GM23338 (cell line): ENCODE results near the gene NRG3. TPM values are rescaled to one million over a fixed set of nuclear protein-coding genes. Genes with fewer than 3 reads are reported as not detected.

Experiments
- ATAC-seq: fragments of 200-7000 bp; cut with Tn5 transposase; 3 replicates; pipeline ENCODE4 v1.9.1; 2020
- DNase-seq: peaks from one replicate; pipeline ENCODE4 v3.0.0-alpha.2; 2015; ENCODE audit warnings: low spot score
- H2AFZ ChIP-seq: fragments of 200-600 bp; sonication (generic); 2 replicates; pipeline ENCODE4 v1.8.0; 2016; ENCODE audit warnings: antibody characterized with exemption, mild to moderate bottlenecking, moderate library complexity
- H3F3A ChIP-seq: fragments of 200-600 bp; sonication (generic); replicated peaks from 2 replicates; pipeline ENCODE4 v1.8.0; 2017; ENCODE audit warnings: antibody characterized with exemption, mixed run types, low read depth
- H3K27ac ChIP-seq: fragments of 200-600 bp; sonication (generic); 2 replicates; pipeline ENCODE4 v1.6.1; 2016; ENCODE audit warnings: low read depth
- H3K27me3 ChIP-seq: fragments of 200-600 bp; sonication (generic); 2 replicates; pipeline ENCODE4 v1.8.0; 2016; ENCODE audit warnings: mild to moderate bottlenecking, mixed run types, moderate library complexity; ENCODE audit not compliant: insufficient read depth
- H3K36me3 ChIP-seq: fragments of 200-600 bp; sonication (generic); 2 replicates; pipeline ENCODE4 v1.8.0; 2016; ENCODE audit warnings: mild to moderate bottlenecking; ENCODE audit not compliant: insufficient read depth
- H3K4me1 ChIP-seq: fragments of 200-600 bp; sonication (generic); 2 replicates; pipeline ENCODE4 v1.8.0; 2016; ENCODE audit warnings: mild to moderate bottlenecking, moderate library complexity; ENCODE audit not compliant: insufficient read depth
- H3K4me2 ChIP-seq: fragments of 200-600 bp; sonication (generic); 2 replicates; pipeline ENCODE4 v1.7.1; 2017; ENCODE audit warnings: mixed run types
- H3K4me3 ChIP-seq: fragments of 200-600 bp; sonication (generic); 2 replicates; pipeline ENCODE4 v1.6.1; 2016; ENCODE audit warnings: mixed run types
- H3K79me2 ChIP-seq: fragments of 200-600 bp; sonication (generic); replicated peaks from 2 replicates; pipeline ENCODE4 v1.8.0; 2017; ENCODE audit warnings: mild to moderate bottlenecking; ENCODE audit not compliant: insufficient read depth
- H3K9me2 ChIP-seq: fragments of 200-600 bp; sonication (generic); 2 replicates; pipeline ENCODE4 v1.8.0; 2017; ENCODE audit not compliant: insufficient read depth
- H4K20me1 ChIP-seq: fragments of 200-600 bp; sonication (generic); replicated peaks from 2 replicates; pipeline ENCODE4 v1.8.0; 2017; ENCODE audit warnings: mild to moderate bottlenecking; ENCODE audit not compliant: insufficient read depth
- H3K27ac Mint-ChIP-seq: 2 replicates; pipeline ENCODE4 v1.8.0; 2020; ENCODE audit warnings: inconsistent platforms, mild to moderate bottlenecking, moderate library complexity, mixed read lengths
- H3K27me3 Mint-ChIP-seq: 3 replicates; pipeline ENCODE4 v1.8.0; 2022; ENCODE audit warnings: low read depth, mild to moderate bottlenecking, moderate library complexity, mixed read lengths, inconsistent platforms; ENCODE audit not compliant: insufficient read depth, poor library complexity
- H3K36me3 Mint-ChIP-seq: 3 replicates; pipeline ENCODE4 v1.8.0; 2021; ENCODE audit warnings: low read depth, mild to moderate bottlenecking, inconsistent platforms, moderate library complexity, mixed read lengths
- H3K4me1 Mint-ChIP-seq: 3 replicates; pipeline ENCODE4 v1.8.0; 2020; ENCODE audit warnings: mild to moderate bottlenecking, inconsistent platforms, mixed read lengths
- H3K4me3 Mint-ChIP-seq: 3 replicates; pipeline ENCODE4 v1.8.0; 2021; ENCODE audit warnings: moderate library complexity, mild to moderate bottlenecking, inconsistent platforms, mixed read lengths
- H3K9me3 Mint-ChIP-seq: 3 replicates; pipeline ENCODE4 v1.8.0; 2020; ENCODE audit warnings: moderate library complexity, mild to moderate bottlenecking, inconsistent platforms, mixed read lengths
- EZH2 ChIP-seq: fragments of 200-600 bp; sonication (generic); IDR thresholded peaks from one replicate; pipeline ENCODE4 v1.8.0; 2017; ENCODE audit warnings: antibody characterized with exemption, mild to moderate bottlenecking, low read depth; ENCODE audit not compliant: unreplicated experiment
- EZH2phosphoT487 ChIP-seq: fragments of 200-600 bp; sonication (generic); IDR thresholded peaks from one replicate; pipeline ENCODE4 v1.8.1; 2018; ENCODE audit warnings: antibody characterized with exemption; ENCODE audit not compliant: unreplicated experiment
- JUNB ChIP-seq: IDR thresholded peaks from one replicate; pipeline ENCODE4 v1.6.1; 2016; ENCODE audit warnings: antibody characterized with exemption; ENCODE audit not compliant: unreplicated experiment
- NANOG ChIP-seq: IDR thresholded peaks from 2 replicates; pipeline ENCODE4 v1.6.1; 2016; ENCODE audit warnings: antibody characterized with exemption, borderline replicate concordance
- STAT1 ChIP-seq: IDR thresholded peaks from one replicate; pipeline ENCODE4 v1.6.1; 2016; ENCODE audit warnings: antibody characterized with exemption; ENCODE audit not compliant: unreplicated experiment
- polyA plus RNA-seq: library from polyadenylated mRNA; unstranded; fragments of >200 nt; fragmentation: Nextera tagmentation; extraction: Ambion mirVana; gene quantifications from 2 replicates; pipeline ENCODE4 v1.2.1, GENCODE V29; 2016
- total RNA-seq: library from RNA; depleted of rRNA; stranded (reverse); fragments of >200 nt; shearing (Covaris generic); gene quantifications from 2 replicates; pipeline ENCODE4 v1.2.3, GENCODE V29; 2014
- TF ChIP-seq, protein P1 (sequence below), 2 experiments: fragments of 200-600 bp in 1 of 2; sonication (generic) in 1 of 2; conservative IDR thresholded peaks; 2 replicates each; pipeline versions ENCODE4 v1.5.1 to v1.6.1; 2016 to 2017; ENCODE audit warnings: antibody characterized with exemption in 2 of 2, low read depth in 2 of 2, mild to moderate bottlenecking in 2 of 2, moderate library complexity in 1 of 2
- TF ChIP-seq, protein P2 (sequence below): fragments of 250-450 bp; sonication (Bioruptor Pico); IDR thresholded peaks from 2 replicates; pipeline ENCODE4 v1.5.0; 2020; ENCODE audit warnings: mild to moderate bottlenecking, moderate library complexity
- TF ChIP-seq, protein P3 (sequence below): IDR thresholded peaks from 2 replicates; pipeline ENCODE4 v1.6.1; 2016; ENCODE audit warnings: antibody characterized with exemption
- TF ChIP-seq, protein P4 (sequence below): IDR thresholded peaks from one replicate; pipeline ENCODE4 v1.6.1; 2018; ENCODE audit warnings: antibody characterized with exemption; ENCODE audit not compliant: unreplicated experiment

The NRG3 gene
- total and polyA plus RNA-seq, 2 experiments from 2014 or later, result 1.9 to 3.9 TPM

DNA sequence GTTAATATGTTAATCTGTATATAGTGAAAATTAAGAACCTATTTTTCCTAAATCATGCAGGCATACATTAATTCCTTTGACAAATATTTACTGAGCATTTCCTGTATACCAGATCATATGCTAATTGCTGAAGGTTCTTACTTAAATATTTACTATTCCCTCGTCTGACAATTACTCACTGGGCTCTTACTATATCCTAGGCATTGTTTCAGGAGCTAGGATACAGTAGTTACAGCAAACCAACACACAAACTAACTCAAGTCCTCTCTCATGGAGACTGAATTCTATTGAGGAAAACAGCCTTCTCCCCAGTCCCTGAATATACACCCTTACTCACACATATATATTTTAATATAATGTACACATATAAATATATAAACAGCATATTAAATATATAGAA is 786.0 kb downstream of the NRG3 start (continued):
- TF ChIP-seq, protein P1, sequence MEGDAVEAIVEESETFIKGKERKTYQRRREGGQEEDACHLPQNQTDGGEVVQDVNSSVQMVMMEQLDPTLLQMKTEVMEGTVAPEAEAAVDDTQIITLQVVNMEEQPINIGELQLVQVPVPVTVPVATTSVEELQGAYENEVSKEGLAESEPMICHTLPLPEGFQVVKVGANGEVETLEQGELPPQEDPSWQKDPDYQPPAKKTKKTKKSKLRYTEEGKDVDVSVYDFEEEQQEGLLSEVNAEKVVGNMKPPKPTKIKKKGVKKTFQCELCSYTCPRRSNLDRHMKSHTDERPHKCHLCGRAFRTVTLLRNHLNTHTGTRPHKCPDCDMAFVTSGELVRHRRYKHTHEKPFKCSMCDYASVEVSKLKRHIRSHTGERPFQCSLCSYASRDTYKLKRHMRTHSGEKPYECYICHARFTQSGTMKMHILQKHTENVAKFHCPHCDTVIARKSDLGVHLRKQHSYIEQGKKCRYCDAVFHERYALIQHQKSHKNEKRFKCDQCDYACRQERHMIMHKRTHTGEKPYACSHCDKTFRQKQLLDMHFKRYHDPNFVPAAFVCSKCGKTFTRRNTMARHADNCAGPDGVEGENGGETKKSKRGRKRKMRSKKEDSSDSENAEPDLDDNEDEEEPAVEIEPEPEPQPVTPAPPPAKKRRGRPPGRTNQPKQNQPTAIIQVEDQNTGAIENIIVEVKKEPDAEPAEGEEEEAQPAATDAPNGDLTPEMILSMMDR (conservative IDR thresholded peaks at IDR 0.05; ENCODE audit: low read depth in 2 of 2), result no peak
- no peak for TF ChIP-seq STAT1
- TF ChIP-seq, protein P2, sequence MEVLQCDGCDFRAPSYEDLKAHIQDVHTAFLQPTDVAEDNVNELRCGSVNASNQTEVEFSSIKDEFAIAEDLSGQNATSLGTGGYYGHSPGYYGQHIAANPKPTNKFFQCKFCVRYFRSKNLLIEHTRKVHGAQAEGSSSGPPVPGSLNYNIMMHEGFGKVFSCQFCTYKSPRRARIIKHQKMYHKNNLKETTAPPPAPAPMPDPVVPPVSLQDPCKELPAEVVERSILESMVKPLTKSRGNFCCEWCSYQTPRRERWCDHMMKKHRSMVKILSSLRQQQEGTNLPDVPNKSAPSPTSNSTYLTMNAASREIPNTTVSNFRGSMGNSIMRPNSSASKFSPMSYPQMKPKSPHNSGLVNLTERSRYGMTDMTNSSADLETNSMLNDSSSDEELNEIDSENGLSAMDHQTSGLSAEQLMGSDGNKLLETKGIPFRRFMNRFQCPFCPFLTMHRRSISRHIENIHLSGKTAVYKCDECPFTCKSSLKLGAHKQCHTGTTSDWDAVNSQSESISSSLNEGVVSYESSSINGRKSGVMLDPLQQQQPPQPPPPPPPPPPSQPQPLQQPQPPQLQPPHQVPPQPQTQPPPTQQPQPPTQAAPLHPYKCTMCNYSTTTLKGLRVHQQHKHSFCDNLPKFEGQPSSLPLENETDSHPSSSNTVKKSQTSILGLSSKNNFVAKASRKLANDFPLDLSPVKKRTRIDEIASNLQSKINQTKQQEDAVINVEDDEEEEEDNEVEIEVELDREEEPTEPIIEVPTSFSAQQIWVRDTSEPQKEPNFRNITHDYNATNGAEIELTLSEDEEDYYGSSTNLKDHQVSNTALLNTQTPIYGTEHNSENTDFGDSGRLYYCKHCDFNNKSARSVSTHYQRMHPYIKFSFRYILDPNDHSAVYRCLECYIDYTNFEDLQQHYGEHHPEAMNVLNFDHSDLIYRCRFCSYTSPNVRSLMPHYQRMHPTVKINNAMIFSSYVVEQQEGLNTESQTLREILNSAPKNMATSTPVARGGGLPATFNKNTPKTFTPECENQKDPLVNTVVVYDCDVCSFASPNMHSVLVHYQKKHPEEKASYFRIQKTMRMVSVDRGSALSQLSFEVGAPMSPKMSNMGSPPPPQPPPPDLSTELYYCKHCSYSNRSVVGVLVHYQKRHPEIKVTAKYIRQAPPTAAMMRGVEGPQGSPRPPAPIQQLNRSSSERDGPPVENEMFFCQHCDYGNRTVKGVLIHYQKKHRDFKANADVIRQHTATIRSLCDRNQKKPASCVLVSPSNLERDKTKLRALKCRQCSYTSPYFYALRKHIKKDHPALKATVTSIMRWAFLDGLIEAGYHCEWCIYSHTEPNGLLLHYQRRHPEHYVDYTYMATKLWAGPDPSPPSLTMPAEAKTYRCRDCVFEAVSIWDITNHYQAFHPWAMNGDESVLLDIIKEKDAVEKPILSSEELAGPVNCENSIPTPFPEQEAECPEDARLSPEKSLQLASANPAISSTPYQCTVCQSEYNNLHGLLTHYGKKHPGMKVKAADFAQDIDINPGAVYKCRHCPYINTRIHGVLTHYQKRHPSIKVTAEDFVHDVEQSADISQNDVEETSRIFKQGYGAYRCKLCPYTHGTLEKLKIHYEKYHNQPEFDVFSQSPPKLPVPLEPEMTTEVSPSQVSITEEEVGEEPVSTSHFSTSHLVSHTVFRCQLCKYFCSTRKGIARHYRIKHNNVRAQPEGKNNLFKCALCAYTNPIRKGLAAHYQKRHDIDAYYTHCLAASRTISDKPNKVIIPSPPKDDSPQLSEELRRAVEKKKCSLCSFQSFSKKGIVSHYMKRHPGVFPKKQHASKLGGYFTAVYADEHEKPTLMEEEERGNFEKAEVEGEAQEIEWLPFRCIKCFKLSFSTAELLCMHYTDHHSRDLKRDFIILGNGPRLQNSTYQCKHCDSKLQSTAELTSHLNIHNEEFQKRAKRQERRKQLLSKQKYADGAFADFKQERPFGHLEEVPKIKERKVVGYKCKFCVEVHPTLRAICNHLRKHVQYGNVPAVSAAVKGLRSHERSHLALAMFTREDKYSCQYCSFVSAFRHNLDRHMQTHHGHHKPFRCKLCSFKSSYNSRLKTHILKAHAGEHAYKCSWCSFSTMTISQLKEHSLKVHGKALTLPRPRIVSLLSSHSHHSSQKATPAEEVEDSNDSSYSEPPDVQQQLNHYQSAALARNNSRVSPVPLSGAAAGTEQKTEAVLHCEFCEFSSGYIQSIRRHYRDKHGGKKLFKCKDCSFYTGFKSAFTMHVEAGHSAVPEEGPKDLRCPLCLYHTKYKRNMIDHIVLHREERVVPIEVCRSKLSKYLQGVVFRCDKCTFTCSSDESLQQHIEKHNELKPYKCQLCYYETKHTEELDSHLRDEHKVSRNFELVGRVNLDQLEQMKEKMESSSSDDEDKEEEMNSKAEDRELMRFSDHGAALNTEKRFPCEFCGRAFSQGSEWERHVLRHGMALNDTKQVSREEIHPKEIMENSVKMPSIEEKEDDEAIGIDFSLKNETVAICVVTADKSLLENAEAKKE (CRISPR knock-in tag), result no peak

DNA sequence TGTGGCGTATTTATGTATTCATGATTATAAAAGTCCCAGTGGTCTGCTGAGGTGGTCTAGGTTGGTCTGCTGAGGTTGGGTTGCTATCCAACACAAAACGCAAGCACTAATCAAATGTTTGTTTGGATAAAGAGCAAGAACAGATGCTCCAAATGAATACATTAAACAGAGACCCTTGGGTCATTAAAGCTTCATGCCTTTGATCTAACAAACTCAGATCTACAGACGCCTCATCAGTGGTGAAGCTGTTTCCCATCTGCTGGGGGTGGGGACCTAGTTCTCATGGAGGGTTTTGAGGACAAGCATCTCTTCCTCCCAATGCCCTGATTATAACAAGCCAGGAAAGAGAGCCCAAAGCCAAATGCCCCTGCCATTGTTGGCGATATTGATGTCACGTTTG is 786.7 kb downstream of the NRG3 start:
- H3K27me3 Mint-ChIP-seq, result no peaks in the 10 kb centered on the region
- H3F3A ChIP-seq, result no peaks in the 10 kb centered on the region
- no peaks in the 10 kb centered on the region for H3K36me3 ChIP-seq
- no peaks in the 10 kb centered on the region for H3K27me3 ChIP-seq
- peaks cover 11% of the 10 kb centered on the region for H3K4me1 Mint-ChIP-seq
- no peaks in the 10 kb centered on the region for H4K20me1 ChIP-seq
- no peak overlapping the region for H3K27ac ChIP-seq
- H3K79me2 ChIP-seq, result no peaks in the 10 kb centered on the region
- no peak overlapping the region for H3K4me3 ChIP-seq
- H3K4me3 Mint-ChIP-seq, result no peak overlapping the region
- ATAC-seq (no peak), DNase-seq (no peak)
- no peak overlapping the region for H2AFZ ChIP-seq
- H3K9me3 Mint-ChIP-seq, result no peaks in the 10 kb centered on the region
- no peak overlapping the region for H3K27ac Mint-ChIP-seq
- H3K4me1 ChIP-seq, result no peaks in the 10 kb centered on the region
- peaks cover 8% of the 10 kb centered on the region for H3K9me2 ChIP-seq
- H3K36me3 Mint-ChIP-seq, result no peaks in the 10 kb centered on the region
- no peak overlapping the region for H3K4me2 ChIP-seq
- TF ChIP-seq EZH2phosphoT487, result no peak
- no peak for TF ChIP-seq NANOG
- TF ChIP-seq EZH2, result no peak
- TF ChIP-seq, protein P3, sequence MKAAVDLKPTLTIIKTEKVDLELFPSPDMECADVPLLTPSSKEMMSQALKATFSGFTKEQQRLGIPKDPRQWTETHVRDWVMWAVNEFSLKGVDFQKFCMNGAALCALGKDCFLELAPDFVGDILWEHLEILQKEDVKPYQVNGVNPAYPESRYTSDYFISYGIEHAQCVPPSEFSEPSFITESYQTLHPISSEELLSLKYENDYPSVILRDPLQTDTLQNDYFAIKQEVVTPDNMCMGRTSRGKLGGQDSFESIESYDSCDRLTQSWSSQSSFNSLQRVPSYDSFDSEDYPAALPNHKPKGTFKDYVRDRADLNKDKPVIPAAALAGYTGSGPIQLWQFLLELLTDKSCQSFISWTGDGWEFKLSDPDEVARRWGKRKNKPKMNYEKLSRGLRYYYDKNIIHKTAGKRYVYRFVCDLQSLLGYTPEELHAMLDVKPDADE, result no peak
- TF ChIP-seq, protein P4, sequence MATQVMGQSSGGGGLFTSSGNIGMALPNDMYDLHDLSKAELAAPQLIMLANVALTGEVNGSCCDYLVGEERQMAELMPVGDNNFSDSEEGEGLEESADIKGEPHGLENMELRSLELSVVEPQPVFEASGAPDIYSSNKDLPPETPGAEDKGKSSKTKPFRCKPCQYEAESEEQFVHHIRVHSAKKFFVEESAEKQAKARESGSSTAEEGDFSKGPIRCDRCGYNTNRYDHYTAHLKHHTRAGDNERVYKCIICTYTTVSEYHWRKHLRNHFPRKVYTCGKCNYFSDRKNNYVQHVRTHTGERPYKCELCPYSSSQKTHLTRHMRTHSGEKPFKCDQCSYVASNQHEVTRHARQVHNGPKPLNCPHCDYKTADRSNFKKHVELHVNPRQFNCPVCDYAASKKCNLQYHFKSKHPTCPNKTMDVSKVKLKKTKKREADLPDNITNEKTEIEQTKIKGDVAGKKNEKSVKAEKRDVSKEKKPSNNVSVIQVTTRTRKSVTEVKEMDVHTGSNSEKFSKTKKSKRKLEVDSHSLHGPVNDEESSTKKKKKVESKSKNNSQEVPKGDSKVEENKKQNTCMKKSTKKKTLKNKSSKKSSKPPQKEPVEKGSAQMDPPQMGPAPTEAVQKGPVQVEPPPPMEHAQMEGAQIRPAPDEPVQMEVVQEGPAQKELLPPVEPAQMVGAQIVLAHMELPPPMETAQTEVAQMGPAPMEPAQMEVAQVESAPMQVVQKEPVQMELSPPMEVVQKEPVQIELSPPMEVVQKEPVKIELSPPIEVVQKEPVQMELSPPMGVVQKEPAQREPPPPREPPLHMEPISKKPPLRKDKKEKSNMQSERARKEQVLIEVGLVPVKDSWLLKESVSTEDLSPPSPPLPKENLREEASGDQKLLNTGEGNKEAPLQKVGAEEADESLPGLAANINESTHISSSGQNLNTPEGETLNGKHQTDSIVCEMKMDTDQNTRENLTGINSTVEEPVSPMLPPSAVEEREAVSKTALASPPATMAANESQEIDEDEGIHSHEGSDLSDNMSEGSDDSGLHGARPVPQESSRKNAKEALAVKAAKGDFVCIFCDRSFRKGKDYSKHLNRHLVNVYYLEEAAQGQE, result no peak
- no peak for TF ChIP-seq STAT1
- TF ChIP-seq JUNB, result no peak
- TF ChIP-seq, protein P1 (conservative IDR thresholded peaks at IDR 0.05; ENCODE audit: low read depth in 2 of 2), result no peak
